ENCODE results near the gene CMC1.

CMC1 gene

DNA sequence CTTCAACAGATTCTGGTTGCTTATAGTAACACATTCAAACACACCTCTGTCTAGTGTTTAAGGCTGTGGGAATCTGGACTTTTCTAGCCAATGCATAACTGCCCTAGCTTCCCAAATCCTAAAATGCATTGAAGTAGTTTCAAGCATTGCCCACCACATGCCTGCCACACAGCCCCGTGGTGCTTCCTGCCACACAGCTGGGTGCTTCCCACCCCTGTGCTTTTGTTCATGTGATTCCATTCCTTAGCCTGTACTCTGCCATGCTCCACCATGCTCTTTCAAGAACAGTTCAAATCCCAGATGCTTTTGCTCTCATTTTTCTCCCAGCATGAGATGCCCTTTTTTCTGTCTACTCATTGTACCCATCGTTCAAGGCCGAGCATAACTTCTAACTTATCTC lies 2.3 kb upstream of the CMC1 start:
- TF ChIP-seq, protein P1, sequence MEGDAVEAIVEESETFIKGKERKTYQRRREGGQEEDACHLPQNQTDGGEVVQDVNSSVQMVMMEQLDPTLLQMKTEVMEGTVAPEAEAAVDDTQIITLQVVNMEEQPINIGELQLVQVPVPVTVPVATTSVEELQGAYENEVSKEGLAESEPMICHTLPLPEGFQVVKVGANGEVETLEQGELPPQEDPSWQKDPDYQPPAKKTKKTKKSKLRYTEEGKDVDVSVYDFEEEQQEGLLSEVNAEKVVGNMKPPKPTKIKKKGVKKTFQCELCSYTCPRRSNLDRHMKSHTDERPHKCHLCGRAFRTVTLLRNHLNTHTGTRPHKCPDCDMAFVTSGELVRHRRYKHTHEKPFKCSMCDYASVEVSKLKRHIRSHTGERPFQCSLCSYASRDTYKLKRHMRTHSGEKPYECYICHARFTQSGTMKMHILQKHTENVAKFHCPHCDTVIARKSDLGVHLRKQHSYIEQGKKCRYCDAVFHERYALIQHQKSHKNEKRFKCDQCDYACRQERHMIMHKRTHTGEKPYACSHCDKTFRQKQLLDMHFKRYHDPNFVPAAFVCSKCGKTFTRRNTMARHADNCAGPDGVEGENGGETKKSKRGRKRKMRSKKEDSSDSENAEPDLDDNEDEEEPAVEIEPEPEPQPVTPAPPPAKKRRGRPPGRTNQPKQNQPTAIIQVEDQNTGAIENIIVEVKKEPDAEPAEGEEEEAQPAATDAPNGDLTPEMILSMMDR (IDR thresholded peaks at IDR 0.05; ENCODE audit: low read depth, low read length) = no peak
- no peak for TF ChIP-seq EZH2phosphoT487 (IDR thresholded peaks at IDR 0.05; ENCODE audit: low read depth)
- H3K4me1 ChIP-seq (ENCODE audit: low read length) = peaks cover 23% of the 10 kb centered on the region
- no peaks in the 10 kb centered on the region for H3K9me3 ChIP-seq (ENCODE audit: insufficient read depth, low read length)
- H3K4me2 ChIP-seq (ENCODE audit: low read length) = no peak overlapping the region
- no peaks in the 10 kb centered on the region for H3K27me3 ChIP-seq (ENCODE audit: low read depth, low read length)
- no peak overlapping the region for H3K27ac ChIP-seq (ENCODE audit: low read length)
- H3K79me2 ChIP-seq (ENCODE audit: low read length) = peaks cover 26% of the 10 kb centered on the region
- H2AFZ ChIP-seq (ENCODE audit: low read depth, low read length) = no peak overlapping the region
- no peak overlapping the region for H3K9ac ChIP-seq (ENCODE audit: low read length)
- no peaks in the 10 kb centered on the region for H4K20me1 ChIP-seq (ENCODE audit: insufficient read depth, low read length)
- H3K36me3 ChIP-seq (replicated peaks; ENCODE audit: low read depth, low read length) = peaks cover 2% of the 10 kb centered on the region
- no peak overlapping the region for H3K4me3 ChIP-seq (ENCODE audit: low read length)

DNA sequence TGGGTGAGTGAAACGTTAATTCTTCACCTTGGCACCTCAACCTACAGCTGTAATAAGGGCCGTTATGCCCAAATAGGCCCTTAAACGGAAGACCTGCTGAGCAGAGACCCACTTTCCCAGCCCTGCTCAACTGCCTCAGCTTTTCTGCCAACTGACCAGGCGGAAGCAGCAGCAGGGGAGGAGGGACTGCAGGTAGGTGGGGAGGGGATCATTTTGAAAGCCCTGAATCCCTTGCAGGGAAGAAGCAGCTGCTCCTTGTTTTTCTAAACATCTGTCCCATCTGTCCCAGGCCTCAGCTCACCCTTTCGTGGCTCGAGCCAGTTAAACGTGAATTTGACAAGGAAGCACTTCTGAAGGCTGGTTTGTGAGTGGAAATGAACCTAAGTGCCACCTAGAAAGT lies 978 bp upstream of the CMC1 start:
- no peaks in the 10 kb centered on the region for H3K27me3 ChIP-seq (ENCODE audit: low read depth, low read length)
- no peaks in the 10 kb centered on the region for H4K20me1 ChIP-seq (ENCODE audit: insufficient read depth, low read length)
- peaks cover 23% of the 10 kb centered on the region for H3K4me1 ChIP-seq (ENCODE audit: low read length)
- H3K9ac ChIP-seq (ENCODE audit: low read length) = peak overlapping the region; percentile 83; the same call in 1 of the 2 replicates
- no peak overlapping the region for H3K27ac ChIP-seq (ENCODE audit: low read length)
- H3K4me2 ChIP-seq (ENCODE audit: low read length) = peak overlapping the region; percentile 89
- H3K4me3 ChIP-seq (ENCODE audit: low read length) = peak overlapping the region; percentile 82
- TF ChIP-seq, protein P1 (IDR thresholded peaks at IDR 0.05; ENCODE audit: low read depth, low read length) = no peak
- TF ChIP-seq EZH2phosphoT487 (IDR thresholded peaks at IDR 0.05; ENCODE audit: low read depth) = no peak
- H2AFZ ChIP-seq (ENCODE audit: low read depth, low read length) = peak overlapping the region; percentile 88
- H3K36me3 ChIP-seq (replicated peaks; ENCODE audit: low read depth, low read length) = peaks cover 2% of the 10 kb centered on the region
- H3K79me2 ChIP-seq (ENCODE audit: low read length) = peaks cover 38% of the 10 kb centered on the region
- no peaks in the 10 kb centered on the region for H3K9me3 ChIP-seq (ENCODE audit: insufficient read depth, low read length)

DNA sequence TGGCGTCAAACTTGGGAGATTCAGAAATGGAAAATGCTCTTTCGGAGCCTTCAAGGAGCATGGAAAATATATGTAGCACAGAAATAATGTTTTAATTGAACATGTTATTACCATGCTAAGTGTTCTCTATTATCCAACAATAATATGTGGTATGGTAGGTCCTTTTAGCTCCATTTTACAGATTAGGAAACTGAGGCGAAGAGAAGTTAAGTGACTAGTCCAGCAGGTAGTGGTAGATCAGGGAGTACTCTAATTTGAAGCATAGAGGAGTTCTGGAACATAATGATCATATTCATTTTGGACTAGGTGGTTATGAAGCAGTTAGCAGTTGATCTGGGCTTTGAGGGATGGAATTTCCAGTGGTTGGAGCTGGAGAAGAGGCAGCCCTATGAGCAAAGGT lies 1.1 kb downstream of the CMC1 start:
- Histone ChIP-seq H3K9ac (ENCODE audit: low read length) (peak overlapping the region; percentile 83), H3K36me3 (replicated peaks; ENCODE audit: low read depth, low read length) (peaks cover 5% of the 10 kb centered on the region), H3K4me3 (ENCODE audit: low read length) (peak overlapping the region; percentile 82), H3K79me2 (ENCODE audit: low read length) (peaks cover 59% of the 10 kb centered on the region), H3K27me3 (ENCODE audit: low read depth, low read length) (no peaks in the 10 kb centered on the region), H2AFZ (ENCODE audit: low read depth, low read length) (no peak overlapping the region), H3K27ac (ENCODE audit: low read length) (no peak overlapping the region), H3K9me3 (ENCODE audit: insufficient read depth, low read length) (no peaks in the 10 kb centered on the region), H3K4me1 (ENCODE audit: low read length) (peaks cover 23% of the 10 kb centered on the region), H4K20me1 (ENCODE audit: insufficient read depth, low read length) (peaks cover 4% of the 10 kb centered on the region; the same call in 1 of the 2 replicates), H3K4me2 (ENCODE audit: low read length) (peak overlapping the region; percentile 89)
- TF ChIP-seq, protein P1 (IDR thresholded peaks at IDR 0.05; ENCODE audit: low read depth, low read length) = no peak
- no peak for TF ChIP-seq EZH2phosphoT487 (IDR thresholded peaks at IDR 0.05; ENCODE audit: low read depth)

DNA sequence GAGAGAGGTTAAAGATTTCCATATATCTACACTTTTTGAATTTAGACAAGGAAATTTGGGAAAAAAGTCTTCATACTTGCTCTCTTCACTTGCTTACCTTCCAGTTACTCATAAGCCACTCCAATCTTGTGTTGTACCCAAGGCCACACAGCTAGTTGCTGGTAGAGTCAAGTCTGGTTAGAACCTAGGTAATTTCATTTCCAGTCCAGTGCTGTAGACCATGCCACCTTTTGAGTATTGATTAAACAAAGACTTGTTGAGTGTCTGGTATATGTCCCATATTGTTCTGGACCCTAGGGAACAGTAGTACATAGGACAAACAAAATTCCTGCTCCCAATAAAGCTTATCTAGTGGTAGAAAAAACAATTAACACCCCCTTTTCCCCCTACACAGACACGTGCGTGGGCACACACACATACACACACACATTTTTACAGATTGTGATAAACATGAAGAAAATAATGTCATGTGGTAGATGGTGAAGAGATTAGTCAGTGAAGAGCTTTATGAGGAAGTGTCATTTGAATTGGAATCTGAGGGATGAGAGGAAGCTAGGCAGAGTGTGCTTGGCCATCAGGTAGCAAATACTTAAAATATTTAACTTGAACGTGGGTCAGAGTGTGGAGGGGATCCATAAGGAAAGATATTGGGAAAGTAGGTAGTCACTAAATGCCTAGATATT lies 2.1 kb downstream of the CMC1 start:
- Histone ChIP-seq H3K4me3 (ENCODE audit: low read length) (no peak overlapping the region), H2AFZ (ENCODE audit: low read depth, low read length) (no peak overlapping the region), H3K9ac (ENCODE audit: low read length) (no peak overlapping the region), H3K4me1 (ENCODE audit: low read length) (peaks cover 23% of the 10 kb centered on the region), H3K79me2 (ENCODE audit: low read length) (peaks cover 70% of the 10 kb centered on the region), H3K36me3 (replicated peaks; ENCODE audit: low read depth, low read length) (peaks cover 5% of the 10 kb centered on the region), H3K27ac (ENCODE audit: low read length) (no peak overlapping the region), H4K20me1 (ENCODE audit: insufficient read depth, low read length) (peaks cover 4% of the 10 kb centered on the region; the same call in 1 of the 2 replicates), H3K9me3 (ENCODE audit: insufficient read depth, low read length) (no peaks in the 10 kb centered on the region), H3K27me3 (ENCODE audit: low read depth, low read length) (no peaks in the 10 kb centered on the region), H3K4me2 (ENCODE audit: low read length) (peak overlapping the region; percentile 4; the same call in 1 of the 2 replicates)
- TF ChIP-seq, protein P1 (IDR thresholded peaks at IDR 0.05; ENCODE audit: low read depth, low read length) = no peak
- no peak for TF ChIP-seq EZH2phosphoT487 (IDR thresholded peaks at IDR 0.05; ENCODE audit: low read depth)

Measured in OCI-LY3 (cell line).